ENCODE data around the gene SOX11. TPM values are rescaled to one million over a fixed set of nuclear protein-coding genes. Genes with fewer than 3 reads are reported as not detected.

Gene SOX11
- total RNA-seq, 2 experiments from 2014 or later = not detected

GRCh38 chr2:5749347-5749746 is 57.2 kb downstream of the SOX11 start:
- H3K36me3 Mint-ChIP-seq (ENCODE audit: low read depth) = no peaks in the 10 kb centered on the region
- DNase-seq = no peak
- ChIA-PET POLR2A (no interaction called here), CTCF (no interaction called here)
- ATAC-seq = no peak
- peaks cover 4% of the 10 kb centered on the region for H3K27me3 Mint-ChIP-seq
- H3K4me3 Mint-ChIP-seq = no peak overlapping the region
- H3K4me1 Mint-ChIP-seq = no peaks in the 10 kb centered on the region
- no peak overlapping the region for H3K27ac Mint-ChIP-seq
- intact Hi-C loops (cut with DNase I, micrococcal nuclease) = no loop called here
- no peaks in the 10 kb centered on the region for H3K9me3 Mint-ChIP-seq (ENCODE audit: low read depth)
